ENCODE data around the gene POTEH. TPM values are rescaled to one million over a fixed set of nuclear protein-coding genes. Genes with fewer than 3 reads are reported as not detected.
"Not testable (repeated sequence)": the region's sequence is repeated elsewhere in the genome, so short reads cannot be mapped to it uniquely, and the experiment has no call there.

POTEH gene
- not detected for total RNA-seq
- long read RNA-seq, result 0 reads

DNA sequence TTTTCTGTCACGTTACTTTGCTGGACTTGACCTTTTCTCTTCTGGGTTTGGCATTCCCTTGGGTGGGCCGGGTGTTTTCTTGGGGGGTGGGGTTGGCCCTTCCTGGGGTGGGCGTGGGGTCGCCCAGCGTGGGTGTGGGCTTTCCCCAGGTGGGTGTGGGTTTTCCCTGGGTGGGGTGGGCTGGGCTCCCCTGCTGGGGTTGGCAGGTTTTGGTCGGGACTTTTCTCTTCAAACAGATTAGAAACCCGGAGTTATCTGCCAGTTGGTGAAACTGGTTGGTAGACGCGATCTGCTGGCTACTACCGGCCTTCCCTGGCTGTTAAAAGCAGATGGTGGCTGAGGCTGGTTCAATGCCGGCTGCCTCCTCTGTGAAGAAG lies at the start of gene POTEH:
Gene POTEH (plus strand): TSS at position 278 of the 377 bp plus-strand sequence. CDS start 52 bp downstream, at position 330.
- H3K27me3 ChIP-seq (ENCODE audit: low read depth); H3K4me3 ChIP-seq; H3K36me3 ChIP-seq; H3K9me3 ChIP-seq; H3K27ac ChIP-seq; DNase-seq; H3K4me1 ChIP-seq; intact Hi-C loops (cut with DNase I): not testable (repeated sequence)
- peak; percentile 11 to 16 for ATAC-seq

DNA sequence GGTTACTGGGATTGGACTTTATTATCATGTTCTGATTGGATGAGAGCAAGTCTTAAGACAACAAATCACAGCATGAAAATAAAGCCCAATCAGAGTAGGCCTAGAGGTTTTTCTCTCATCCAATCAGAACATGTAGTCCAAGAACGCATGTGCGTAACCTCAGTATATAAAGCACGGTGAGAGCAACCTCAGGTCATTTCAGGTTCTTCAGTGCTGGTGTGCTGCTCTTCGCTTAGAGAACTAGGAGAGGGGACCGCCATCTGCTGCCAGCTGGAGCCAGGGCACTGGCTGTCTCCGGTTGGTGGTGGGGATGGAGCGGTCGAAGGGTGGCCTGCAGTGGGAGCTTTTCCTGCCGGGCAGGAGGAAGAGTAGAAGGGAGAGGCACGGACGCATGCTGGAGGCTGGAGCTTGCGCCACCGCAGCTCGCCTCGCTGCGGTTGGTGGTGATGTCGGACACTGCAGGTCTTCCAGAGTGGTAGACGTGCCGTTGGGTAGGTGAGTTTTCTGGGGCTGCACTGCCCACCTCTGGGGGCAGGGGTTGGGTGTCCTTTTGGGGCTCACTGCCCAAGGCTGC lies 47.5 kb upstream of the POTEH start:
- H3K27me3 ChIP-seq (ENCODE audit: low read depth); intact Hi-C loops (cut with DNase I); DNase-seq; H3K4me1 ChIP-seq; H3K4me3 ChIP-seq; H3K27ac ChIP-seq; H3K9me3 ChIP-seq; H3K36me3 ChIP-seq: not testable (repeated sequence)
- peak; percentile 4 to 5 for ATAC-seq

DNA sequence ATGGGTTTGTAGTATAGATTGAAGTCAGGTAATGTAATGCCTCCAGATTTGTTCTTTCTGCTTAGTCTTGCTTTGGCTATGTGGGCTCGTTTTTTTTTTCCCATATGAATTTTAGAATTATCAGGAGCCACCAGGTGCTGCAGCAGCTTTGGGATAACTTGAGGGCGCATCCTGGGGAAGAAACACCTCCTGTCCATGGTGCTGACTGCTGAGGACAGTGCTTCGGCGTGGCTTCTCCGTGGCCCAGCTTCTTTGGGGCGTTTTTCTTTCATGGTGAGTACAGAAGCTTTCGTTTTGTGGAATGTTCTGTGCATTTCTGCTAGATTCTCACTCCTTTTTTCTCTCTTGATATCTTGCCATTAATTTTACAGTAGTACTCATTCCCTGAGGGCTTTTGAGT lies 37.9 kb upstream of the POTEH start:
- H3K4me1 ChIP-seq; DNase-seq; H3K36me3 ChIP-seq; H3K9me3 ChIP-seq; H3K27ac ChIP-seq; ATAC-seq; H3K4me3 ChIP-seq; H3K27me3 ChIP-seq (ENCODE audit: low read depth); intact Hi-C loops (cut with DNase I): not testable (repeated sequence)

DNA sequence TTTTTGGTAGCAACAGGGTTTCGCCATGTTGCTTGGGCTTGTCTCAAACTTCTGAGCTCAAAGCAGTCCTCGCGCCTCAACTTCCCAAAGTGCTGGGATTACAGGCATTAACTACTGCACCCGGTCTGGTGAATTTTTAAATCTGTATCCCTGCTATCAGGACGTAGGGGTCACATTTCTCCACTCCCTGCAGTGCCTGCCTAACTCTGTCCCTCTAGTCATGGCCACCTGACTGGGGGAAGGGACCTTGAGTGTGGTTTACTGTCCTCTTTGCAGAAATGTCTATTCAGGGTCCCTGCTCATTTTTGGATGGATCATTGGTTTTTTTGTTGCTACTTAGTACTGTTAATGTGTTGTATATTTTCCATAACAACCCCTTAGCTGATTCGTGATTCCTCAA lies 37.1 kb upstream of the POTEH start:
- ATAC-seq, result peak; percentile 11 to 52
- intact Hi-C loops (cut with DNase I); H3K4me3 ChIP-seq; H3K36me3 ChIP-seq; H3K27ac ChIP-seq; DNase-seq; H3K27me3 ChIP-seq (ENCODE audit: low read depth); H3K9me3 ChIP-seq; H3K4me1 ChIP-seq: not testable (repeated sequence)

DNA sequence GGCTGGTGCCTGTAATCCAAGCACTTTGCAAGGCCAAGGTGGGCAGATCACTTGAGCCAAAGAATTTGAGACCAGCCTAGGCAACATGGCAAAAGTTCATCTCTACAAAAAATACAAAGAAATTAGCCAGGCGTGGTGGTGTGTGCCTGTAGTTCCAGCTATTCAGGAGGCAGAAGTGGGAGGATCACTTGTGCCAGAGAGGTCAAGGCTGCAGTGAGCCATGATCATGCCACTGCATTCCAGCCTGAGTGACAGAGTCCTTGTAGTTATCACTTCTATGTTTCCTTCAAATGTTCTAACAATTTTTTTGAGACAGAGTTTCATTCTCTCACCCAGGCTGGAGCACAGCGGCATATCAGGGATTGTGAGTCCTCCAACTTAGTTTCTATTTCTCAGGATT lies 36.6 kb upstream of the POTEH start:
- H3K9me3 ChIP-seq; intact Hi-C loops (cut with DNase I): not testable (repeated sequence)

DNA sequence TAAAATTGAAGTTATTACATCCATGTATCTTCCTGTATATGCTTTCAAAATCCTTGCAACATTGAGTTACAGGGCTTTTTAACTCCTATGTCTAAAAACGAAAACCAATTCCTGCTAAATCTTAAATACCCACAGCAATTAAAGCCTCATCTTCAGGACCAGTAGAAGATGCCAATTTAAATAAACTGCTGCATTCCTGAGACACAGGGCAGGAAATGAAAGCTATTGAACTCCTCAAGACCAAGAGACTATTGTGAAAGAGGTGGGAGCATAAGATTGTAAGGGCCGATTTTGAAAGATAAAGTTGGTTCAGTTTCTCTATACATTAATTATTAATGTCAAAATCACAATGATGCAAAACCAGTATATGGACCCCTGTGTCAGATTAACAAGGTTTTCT lies 28.7 kb upstream of the POTEH start:
- H3K36me3 ChIP-seq; H3K4me3 ChIP-seq; DNase-seq; H3K9me3 ChIP-seq; H3K27ac ChIP-seq; H3K4me1 ChIP-seq; intact Hi-C loops (cut with DNase I); H3K27me3 ChIP-seq (ENCODE audit: low read depth): not testable (repeated sequence)
- peak in 1 of 2 donors; percentile 74 for ATAC-seq

More for the DNA sequence above, 36.6 kb upstream of the POTEH start:
- not testable (repeated sequence) for H3K4me3 ChIP-seq; H3K4me1 ChIP-seq; H3K27ac ChIP-seq; ATAC-seq; DNase-seq; H3K36me3 ChIP-seq; H3K27me3 ChIP-seq (ENCODE audit: low read depth)

DNA sequence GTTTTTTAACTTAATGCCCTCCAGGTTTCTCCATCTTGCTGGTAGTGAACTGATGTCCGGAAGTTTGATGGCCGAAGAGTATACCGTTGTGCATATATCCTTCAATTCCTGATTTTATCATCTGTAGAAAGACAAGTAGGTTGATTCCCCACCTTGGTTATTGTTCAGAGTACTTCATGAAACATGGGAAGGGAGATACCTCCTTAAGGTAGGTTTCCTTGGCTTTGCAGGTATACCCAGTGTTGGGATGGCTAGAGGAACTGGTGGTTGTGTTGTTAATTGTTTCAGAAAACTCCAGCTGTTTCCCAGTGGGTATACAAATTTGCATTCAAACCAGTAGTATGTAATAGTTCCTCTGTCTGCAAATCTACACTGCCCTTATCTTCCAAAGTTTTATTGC lies 25.1 kb upstream of the POTEH start:
- H3K9me3 ChIP-seq; H3K4me1 ChIP-seq; H3K27ac ChIP-seq; intact Hi-C loops (cut with DNase I); DNase-seq; H3K4me3 ChIP-seq; H3K36me3 ChIP-seq; H3K27me3 ChIP-seq (ENCODE audit: low read depth): not testable (repeated sequence)
- ATAC-seq, result peak in 1 of 2 donors; percentile 37

DNA sequence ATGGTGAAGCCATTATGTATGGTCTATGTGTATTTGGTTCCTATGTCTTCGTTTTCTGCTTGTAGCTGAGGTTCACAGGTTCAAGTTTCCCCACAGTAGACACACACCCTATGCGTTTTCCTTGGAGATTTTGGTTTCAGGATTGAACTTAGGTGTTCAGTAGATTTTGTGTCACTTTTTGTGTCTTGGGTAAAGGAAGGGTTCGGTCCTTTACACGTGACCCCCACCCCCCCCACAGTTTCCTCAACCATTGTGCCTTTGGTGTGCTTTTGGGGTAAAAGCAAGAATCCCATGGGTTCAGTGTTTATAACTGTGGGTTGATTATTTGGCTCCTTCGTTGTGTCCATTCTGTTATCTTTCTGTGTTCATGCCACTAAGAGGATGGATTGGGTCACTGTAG lies 24.3 kb upstream of the POTEH start:
- H3K9me3 ChIP-seq; H3K27me3 ChIP-seq (ENCODE audit: low read depth); H3K36me3 ChIP-seq; ATAC-seq; H3K4me3 ChIP-seq; DNase-seq; H3K27ac ChIP-seq; intact Hi-C loops (cut with DNase I); H3K4me1 ChIP-seq: not testable (repeated sequence)

DNA sequence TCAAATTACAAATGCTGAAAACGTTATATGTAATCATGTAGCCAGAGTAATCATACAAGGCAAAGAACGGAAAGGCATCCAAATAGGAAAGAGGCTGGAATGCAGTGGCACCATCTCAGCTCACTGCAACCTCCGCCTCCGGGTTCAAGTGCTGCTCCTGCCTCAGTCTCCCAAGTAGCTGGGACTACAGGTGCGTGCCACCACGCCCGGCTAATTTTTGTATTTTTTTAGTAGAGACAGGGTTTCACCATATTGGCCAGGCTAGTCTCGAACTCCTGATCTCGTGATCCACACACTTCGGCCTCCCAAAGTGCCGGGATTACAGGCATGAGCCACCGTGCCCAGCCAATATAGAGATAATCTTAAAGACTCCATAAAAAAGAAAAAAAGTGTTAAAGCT lies 20.4 kb upstream of the POTEH start:
- H3K36me3 ChIP-seq; intact Hi-C loops (cut with DNase I): not testable (repeated sequence)

DNA sequence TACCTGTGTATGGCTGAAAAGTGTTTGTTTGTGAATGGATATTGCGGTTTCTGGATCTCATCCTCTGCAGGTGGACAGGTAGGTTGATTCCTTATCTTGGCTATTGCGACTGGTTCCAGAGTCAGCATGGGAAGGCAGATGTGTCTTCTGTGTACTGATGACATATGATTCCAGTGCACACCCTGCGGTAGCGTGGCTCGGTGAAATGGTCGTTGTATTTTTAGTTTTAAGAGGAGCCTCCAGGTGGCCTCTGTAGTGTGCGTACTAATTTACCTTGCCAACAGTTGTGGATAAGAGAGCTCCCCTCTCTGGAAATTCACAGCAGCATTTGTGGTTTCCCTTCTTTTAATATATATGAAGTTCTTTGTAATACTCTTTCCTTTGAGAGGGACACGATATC lies 10.1 kb upstream of the POTEH start:
- intact Hi-C loops (cut with DNase I); H3K27me3 ChIP-seq (ENCODE audit: low read depth); H3K9me3 ChIP-seq; H3K36me3 ChIP-seq; H3K4me3 ChIP-seq; H3K27ac ChIP-seq; H3K4me1 ChIP-seq; DNase-seq: not testable (repeated sequence)
- ATAC-seq, result peak in 1 of 2 donors; percentile 33

More for the DNA sequence above, 20.4 kb upstream of the POTEH start:
- H3K27ac ChIP-seq; H3K9me3 ChIP-seq; ATAC-seq; H3K27me3 ChIP-seq (ENCODE audit: low read depth); H3K4me3 ChIP-seq; DNase-seq; H3K4me1 ChIP-seq: not testable (repeated sequence)

DNA sequence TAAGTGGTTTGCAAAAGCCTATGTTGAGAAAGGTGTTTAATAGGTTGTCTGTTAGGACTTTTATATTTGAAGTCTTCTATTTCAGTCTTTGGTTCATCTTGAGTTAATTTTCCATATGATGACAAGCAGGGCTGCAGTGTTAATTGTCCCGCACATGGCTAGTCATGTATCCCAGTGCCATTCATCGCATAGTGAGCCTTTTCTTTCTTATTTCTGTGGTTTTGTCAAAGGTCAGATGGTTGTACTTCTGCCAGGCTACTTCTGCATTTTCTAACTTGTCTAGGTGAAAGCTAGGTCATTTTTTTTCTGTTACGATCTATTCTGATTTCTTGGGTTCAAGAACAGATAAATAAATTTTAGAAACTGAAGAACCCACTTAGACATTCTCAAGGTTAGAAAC lies 5.7 kb upstream of the POTEH start:
- H3K9me3 ChIP-seq; H3K4me3 ChIP-seq; H3K27me3 ChIP-seq (ENCODE audit: low read depth); ATAC-seq; intact Hi-C loops (cut with DNase I); H3K36me3 ChIP-seq; H3K4me1 ChIP-seq; DNase-seq; H3K27ac ChIP-seq: not testable (repeated sequence)

DNA sequence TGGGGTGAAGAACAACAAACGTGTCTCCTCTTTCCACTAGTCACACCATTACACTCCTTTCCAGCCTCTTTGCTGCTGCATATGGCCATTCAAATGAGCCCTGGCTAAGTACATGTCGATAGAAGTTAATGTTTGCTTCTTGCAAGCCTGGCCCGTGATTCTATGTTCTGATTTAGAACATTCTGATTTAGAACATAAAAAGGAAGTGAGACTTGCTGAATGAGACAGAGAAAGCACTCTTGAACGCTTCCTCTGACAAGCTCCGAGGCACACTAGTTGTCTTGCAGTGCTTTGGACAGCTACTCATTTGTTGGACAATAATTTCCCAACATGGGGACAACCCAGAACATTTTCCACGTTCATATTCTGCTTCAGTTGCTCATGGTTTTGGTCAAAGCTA lies 5.1 kb upstream of the POTEH start:
- H3K36me3 ChIP-seq; H3K27me3 ChIP-seq (ENCODE audit: low read depth); H3K4me3 ChIP-seq; ATAC-seq; intact Hi-C loops (cut with DNase I); H3K27ac ChIP-seq; H3K4me1 ChIP-seq; DNase-seq; H3K9me3 ChIP-seq: not testable (repeated sequence)

DNA sequence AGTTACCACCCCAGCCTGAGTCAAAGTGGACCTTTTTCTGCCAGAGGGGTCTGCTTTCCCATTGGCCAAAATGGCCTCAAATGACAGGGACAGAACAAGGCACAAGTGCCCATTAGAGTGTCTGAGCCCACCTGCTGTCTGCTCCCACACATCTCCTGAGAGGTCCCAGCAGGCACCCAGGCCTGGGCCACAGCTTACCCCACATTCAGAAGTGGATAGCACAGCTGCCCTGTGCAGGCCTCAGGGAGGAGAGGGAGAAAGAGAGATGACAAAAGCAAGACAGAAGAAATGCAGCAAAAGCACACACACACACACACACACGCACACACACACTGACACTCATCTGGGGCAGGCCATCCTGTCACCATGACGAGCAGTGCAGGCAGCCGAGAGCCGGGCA lies 4.2 kb upstream of the POTEH start:
- H3K27ac ChIP-seq; H3K9me3 ChIP-seq; DNase-seq; H3K36me3 ChIP-seq; H3K4me1 ChIP-seq; H3K27me3 ChIP-seq (ENCODE audit: low read depth); H3K4me3 ChIP-seq; intact Hi-C loops (cut with DNase I): not testable (repeated sequence)
- ATAC-seq, result peak in 1 of 2 donors; percentile 21

DNA sequence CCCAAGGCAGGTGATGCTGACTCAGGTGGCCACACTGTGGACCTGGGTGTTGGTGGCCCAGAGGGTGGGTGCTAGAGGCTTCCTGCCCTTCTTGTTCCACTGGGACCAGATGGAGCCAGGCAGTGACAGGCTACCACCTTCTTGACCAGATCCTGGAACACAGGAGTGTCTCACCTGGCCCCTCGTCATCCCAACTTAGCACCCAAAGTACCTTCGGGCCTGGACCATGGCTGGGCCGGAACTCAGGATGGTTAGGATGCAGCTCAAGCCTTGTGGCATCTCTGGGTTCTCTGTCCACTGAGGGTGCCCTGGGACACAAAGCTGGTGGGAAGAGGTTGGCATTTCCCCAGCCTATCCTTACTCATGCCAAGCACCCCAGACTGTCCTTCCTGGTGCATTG lies 2.7 kb upstream of the POTEH start:
- H3K4me1 ChIP-seq; H3K27me3 ChIP-seq (ENCODE audit: low read depth); H3K27ac ChIP-seq; intact Hi-C loops (cut with DNase I); H3K36me3 ChIP-seq; H3K9me3 ChIP-seq; DNase-seq; H3K4me3 ChIP-seq: not testable (repeated sequence)
- peak; percentile 11 to 20 for ATAC-seq

DNA sequence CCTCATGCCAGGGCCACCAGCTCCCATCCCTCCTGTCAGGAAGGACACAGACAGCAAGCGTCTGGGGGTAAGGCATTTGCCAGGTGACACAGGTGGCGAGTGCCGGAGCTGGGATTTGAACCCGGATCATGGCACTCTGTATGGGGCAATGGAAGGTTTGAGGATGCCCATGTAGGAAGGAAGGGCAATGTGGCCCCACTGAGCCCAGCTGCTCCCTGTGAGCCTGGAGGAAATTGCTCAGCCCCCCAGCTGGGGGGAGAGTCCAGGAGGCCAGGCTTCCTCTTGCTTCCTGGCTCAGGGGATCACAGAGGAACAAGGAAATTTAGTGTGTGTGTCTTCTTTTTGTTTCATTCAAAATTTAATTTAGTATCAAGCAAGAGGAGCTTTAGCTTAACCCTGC lies 2.1 kb upstream of the POTEH start:
- H3K4me1 ChIP-seq; H3K27me3 ChIP-seq (ENCODE audit: low read depth); DNase-seq; intact Hi-C loops (cut with DNase I); H3K27ac ChIP-seq; H3K4me3 ChIP-seq; H3K9me3 ChIP-seq; H3K36me3 ChIP-seq: not testable (repeated sequence)
- peak in 1 of 2 donors; percentile 8 for ATAC-seq

Data from lower lobe of right lung (tissue), 2 donors.